Thymus (tissue), 11 donors: ENCODE results near the gene DNAJC15. TPM values are rescaled to one million over a fixed set of nuclear protein-coding genes. Genes with fewer than 3 reads are reported as not detected.
A peak's percentile ranks its signal among the peaks of the same experiment; 100 is the strongest.
"Not testable (repeated sequence)": the region's sequence is repeated elsewhere in the genome, so short reads cannot be mapped to it uniquely, and the experiment has no call there.

Experiments
- DNase-seq, 9 donors: peaks; one replicate each; pipeline ENCODE4 v3.0.0-alpha.2; 2013; ENCODE audit warnings: low spot score in 9 of 9, low read depth in 6 of 9, missing footprints in 1 of 9
- H3K27ac ChIP-seq, 2 donors: one replicate each; pipeline ENCODE4 v1.5.1; 2013; ENCODE audit warnings: control low read depth in 1 of 2, low read depth in 1 of 2, low read length in 1 of 2, mild to moderate bottlenecking in 1 of 2, moderate library complexity in 1 of 2
- H3K27me3 ChIP-seq, 2 donors: one replicate each; pipeline ENCODE4 v1.5.1; 2013; ENCODE audit warnings: low read length in 1 of 2; ENCODE audit not compliant: control insufficient read depth in 2 of 2, insufficient read depth in 1 of 2
- H3K36me3 ChIP-seq, 2 donors: one replicate each; pipeline ENCODE4 v1.5.1; 2013; ENCODE audit warnings: low read length in 1 of 2, mild to moderate bottlenecking in 1 of 2, moderate library complexity in 1 of 2; ENCODE audit not compliant: control insufficient read depth in 2 of 2, insufficient read depth in 2 of 2
- H3K4me1 ChIP-seq, 2 donors: one replicate each; pipeline ENCODE4 v1.5.1; 2013; ENCODE audit warnings: low read length in 2 of 2; ENCODE audit not compliant: control insufficient read depth in 2 of 2, insufficient read depth in 2 of 2
- H3K4me3 ChIP-seq, 2 donors: one replicate each; pipeline ENCODE4 v1.5.1; 2013; ENCODE audit warnings: low read length in 2 of 2, control low read depth in 1 of 2, mild to moderate bottlenecking in 1 of 2
- H3K9me3 ChIP-seq, 2 donors: one replicate each; pipeline ENCODE4 v1.5.1; 2013; ENCODE audit warnings: low read length in 1 of 2, mild to moderate bottlenecking in 1 of 2; ENCODE audit not compliant: control insufficient read depth in 2 of 2, insufficient read depth in 1 of 2
- WGBS: extraction: QIAGEN DNeasy Blood & Tissue Kit; methylation state at CpG from one replicate; pipeline ENCODE4 v1.1.7; 2013; 5-methylcytosine and 5-hydroxymethylcytosine counted together
- polyA plus RNA-seq: library from polyadenylated mRNA; stranded (reverse); fragments of 200-250 nt; gene quantifications from one replicate; pipeline ENCODE4 v1.2.3, GENCODE V29; 2013
- total RNA-seq: library from RNA; stranded (reverse); fragments of 120-200 nt; gene quantifications from one replicate; pipeline ENCODE4 v1.2.4, GENCODE V29; 2013
- donor health status: healthy.

DNAJC15 gene
- total and polyA plus RNA-seq, 2 donors, result 17.5 to 20.6 TPM

DNA sequence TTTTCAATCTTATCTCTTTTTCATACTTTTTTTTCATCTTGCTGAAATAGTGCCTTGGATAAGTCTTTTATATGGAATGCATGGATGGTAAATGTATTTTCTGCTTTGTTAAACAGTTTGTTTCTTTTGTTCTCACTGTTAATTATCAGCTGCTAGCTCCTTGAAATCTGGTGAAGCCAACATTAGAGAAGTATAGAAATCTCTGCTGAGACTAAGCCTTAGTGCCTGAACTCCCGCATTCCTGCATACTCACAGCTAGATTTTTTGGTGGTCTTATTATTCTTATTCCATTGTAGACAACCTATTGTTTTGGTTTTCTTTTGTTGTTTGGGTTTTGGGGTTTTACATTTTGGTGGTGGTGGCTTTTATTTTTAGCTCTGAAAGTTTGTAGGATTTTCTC, 48.4 kb downstream of the DNAJC15 start:
- Histone ChIP-seq H3K4me3 (no peak overlapping the region), H3K4me1 (no peaks in the 10 kb centered on the region), H3K27ac (no peak overlapping the region), H3K27me3 (no peaks in the 10 kb centered on the region), H3K36me3 (peaks cover 0 to 9% of the 10 kb centered on the region in 2 donors), H3K9me3 (no peaks in the 10 kb centered on the region)
- 100% methylated on average over 1 of the region's 1 CpG for WGBS
- no peak for DNase-seq

DNA sequence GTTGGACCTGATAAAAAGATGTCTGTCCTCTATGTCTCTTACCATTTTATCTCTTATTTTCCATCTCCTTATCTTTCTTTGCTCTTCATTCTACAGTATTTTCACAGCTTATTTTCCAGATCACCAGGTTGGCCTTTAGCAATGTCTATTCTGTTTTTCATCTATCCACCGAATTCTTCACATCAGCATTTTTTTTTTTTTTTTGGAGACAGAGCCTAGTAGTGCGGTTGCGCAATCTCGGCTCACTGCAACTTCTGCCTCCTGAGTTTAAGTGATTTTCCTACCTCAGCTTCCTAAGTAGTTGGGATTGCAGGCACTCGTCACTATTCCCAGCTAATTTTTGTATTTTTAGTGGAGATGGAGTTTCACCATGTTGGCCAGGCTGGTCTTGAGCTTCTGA, 49.0 kb downstream of the DNAJC15 start:
- WGBS, result 98% methylated on average over 5 of the region's 5 CpGs
- no peak overlapping the region for H3K4me3 ChIP-seq
- H3K27ac ChIP-seq, result no peak overlapping the region
- no peaks in the 10 kb centered on the region for H3K27me3 ChIP-seq
- no peak for DNase-seq
- H3K36me3 ChIP-seq, result peaks cover 0 to 9% of the 10 kb centered on the region in 2 donors
- H3K9me3 ChIP-seq, result no peaks in the 10 kb centered on the region
- no peaks in the 10 kb centered on the region for H3K4me1 ChIP-seq

- peak in 1 of 9 donors; percentile 19 for DNase-seq
- no peaks in the 10 kb centered on the region for H3K9me3 ChIP-seq
- no peak overlapping the region for H3K27ac ChIP-seq
- peaks cover 0 to 7% of the 10 kb centered on the region in 2 donors for H3K36me3 ChIP-seq
- 86% methylated on average over 3 of the region's 3 CpGs for WGBS
- no peaks in the 10 kb centered on the region for H3K4me1 ChIP-seq
- no peaks in the 10 kb centered on the region for H3K27me3 ChIP-seq
- no peak overlapping the region for H3K4me3 ChIP-seq
These were observed 51.6 kb downstream of the DNAJC15 start for GRCh38 chr13:43074824-43075510.

DNA sequence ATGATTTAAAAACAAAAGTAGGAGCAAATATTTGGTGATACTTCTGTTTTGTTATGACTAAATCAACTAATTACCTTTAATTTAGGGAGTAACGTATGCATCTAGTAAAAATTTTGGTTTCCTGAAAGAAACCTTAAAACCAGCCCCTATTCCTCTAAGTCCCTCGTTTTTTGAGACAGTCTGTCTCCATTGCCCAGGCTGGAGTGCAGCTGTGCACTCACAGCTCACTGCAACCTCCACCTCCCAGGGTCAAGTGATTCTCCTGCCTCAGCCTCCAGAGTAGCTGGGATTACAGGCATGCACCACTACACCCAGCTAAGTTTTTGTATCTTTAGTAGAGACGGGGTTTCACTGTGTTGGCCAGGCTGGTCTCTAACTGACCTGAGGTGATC, 52.1 kb downstream of the DNAJC15 start:
- H3K36me3 ChIP-seq, H3K27ac ChIP-seq, DNase-seq, H3K4me1 ChIP-seq, H3K4me3 ChIP-seq, H3K9me3 ChIP-seq, H3K27me3 ChIP-seq: not testable (repeated sequence)
- WGBS, result 88% methylated on average over 3 of the region's 3 CpGs

GRCh38 chr13:43077046-43077445, 53.7 kb downstream of the DNAJC15 start:
- no peaks in the 10 kb centered on the region for H3K4me1 ChIP-seq
- DNase-seq, result no peak

GRCh38 chr13:43077461-43077860, 54.1 kb downstream of the DNAJC15 start:
- H3K27ac ChIP-seq, result no peak overlapping the region
- no peaks in the 10 kb centered on the region for H3K27me3 ChIP-seq
- WGBS, result 100% methylated on average over 1 of the region's 1 CpG
- H3K4me3 ChIP-seq, result no peak overlapping the region
- H3K36me3 ChIP-seq, result peaks cover 0 to 7% of the 10 kb centered on the region in 2 donors
- H3K9me3 ChIP-seq, result no peaks in the 10 kb centered on the region
- no peaks in the 10 kb centered on the region for H3K4me1 ChIP-seq
- DNase-seq, result no peak

More at GRCh38 chr13:43077046-43077445, 53.7 kb downstream of the DNAJC15 start:
- H3K27me3 ChIP-seq, result no peaks in the 10 kb centered on the region
- peaks cover 0 to 7% of the 10 kb centered on the region in 2 donors for H3K36me3 ChIP-seq
- WGBS, result 96% methylated on average over 1 of the region's 1 CpG
- H3K27ac ChIP-seq, result no peak overlapping the region
- H3K4me3 ChIP-seq, result no peak overlapping the region
- no peaks in the 10 kb centered on the region for H3K9me3 ChIP-seq

DNA sequence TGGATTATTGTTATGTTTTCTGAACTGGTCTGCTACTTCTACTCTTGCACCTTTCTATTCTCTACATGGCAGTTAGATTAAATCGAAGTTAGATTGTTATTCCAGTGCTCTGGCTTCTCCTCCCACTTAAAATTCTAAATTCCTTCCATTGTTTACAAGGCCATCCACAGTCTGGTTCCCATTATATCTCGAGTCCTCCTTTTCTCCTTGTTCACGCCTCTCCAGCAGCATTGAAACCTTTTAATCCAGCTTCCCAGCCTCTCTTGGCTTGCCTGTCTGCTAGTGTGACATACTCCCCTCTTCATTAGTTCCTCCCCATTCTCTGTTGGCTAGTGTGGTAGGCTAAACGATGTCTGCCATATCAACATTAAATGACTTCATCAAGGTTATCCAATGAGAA, 54.5 kb downstream of the DNAJC15 start:
- 98% methylated on average over 4 of the region's 4 CpGs for WGBS
- Histone ChIP-seq H3K4me3 (no peak overlapping the region), H3K36me3 (peaks cover 0 to 7% of the 10 kb centered on the region in 2 donors), H3K4me1 (no peaks in the 10 kb centered on the region), H3K27me3 (no peaks in the 10 kb centered on the region), H3K27ac (no peak overlapping the region), H3K9me3 (no peaks in the 10 kb centered on the region)
- DNase-seq, result no peak

- H3K27me3 ChIP-seq, result no peaks in the 10 kb centered on the region
- no peak overlapping the region for H3K27ac ChIP-seq
- no peak overlapping the region for H3K4me3 ChIP-seq
- no peaks in the 10 kb centered on the region for H3K4me1 ChIP-seq
- H3K9me3 ChIP-seq, result no peaks in the 10 kb centered on the region
- 96% methylated on average over 4 of the region's 4 CpGs for WGBS
- H3K36me3 ChIP-seq, result peaks cover 0 to 7% of the 10 kb centered on the region in 2 donors
- no peak for DNase-seq
These were observed 55.0 kb downstream of the DNAJC15 start for GRCh38 chr13:43078399-43078798.

DNA sequence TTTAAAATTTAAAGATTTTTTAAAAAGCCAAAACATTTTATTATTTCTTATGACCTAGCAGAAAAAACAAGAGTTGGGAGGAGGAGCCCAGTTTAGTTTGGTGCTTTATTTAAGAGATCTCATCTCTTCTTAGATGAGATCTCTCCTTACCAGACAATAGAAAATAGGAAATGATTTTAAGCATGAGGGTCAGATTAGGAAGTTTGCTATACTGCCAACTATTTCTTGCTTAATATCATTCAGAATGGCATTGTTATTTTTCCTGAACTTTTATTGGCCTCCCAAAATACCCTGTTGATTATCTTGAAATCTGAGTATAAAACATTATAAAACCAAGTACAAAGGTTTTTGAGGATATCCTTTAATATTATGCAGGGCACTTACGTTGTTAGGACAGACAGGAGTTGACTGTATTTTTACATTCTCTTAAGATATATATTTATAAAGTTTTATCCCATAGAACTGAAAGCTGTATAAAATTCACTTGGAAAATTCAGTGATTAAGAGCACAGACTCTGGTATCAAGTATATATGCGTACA, 56.1 kb downstream of the DNAJC15 start:
- Histone ChIP-seq H3K9me3 (no peaks in the 10 kb centered on the region), H3K27ac (no peak overlapping the region), H3K36me3 (peaks cover 0 to 7% of the 10 kb centered on the region in 2 donors), H3K4me3 (no peak overlapping the region), H3K27me3 (no peaks in the 10 kb centered on the region), H3K4me1 (no peaks in the 10 kb centered on the region)
- 97% methylated on average over 2 of the region's 2 CpGs for WGBS
- DNase-seq, result no peak
